Measurements from ENCODE around the gene C3orf18. TPM values are rescaled to one million over a fixed set of nuclear protein-coding genes. Genes with fewer than 3 reads are reported as not detected.
"Not testable (repeated sequence)": the region's sequence is repeated elsewhere in the genome, so short reads cannot be mapped to it uniquely, and the experiment has no call there.

Gene C3orf18
- total and polyA plus RNA-seq, 9 donors: 15.7 to 23.4 (median 19.8) TPM

DNA sequence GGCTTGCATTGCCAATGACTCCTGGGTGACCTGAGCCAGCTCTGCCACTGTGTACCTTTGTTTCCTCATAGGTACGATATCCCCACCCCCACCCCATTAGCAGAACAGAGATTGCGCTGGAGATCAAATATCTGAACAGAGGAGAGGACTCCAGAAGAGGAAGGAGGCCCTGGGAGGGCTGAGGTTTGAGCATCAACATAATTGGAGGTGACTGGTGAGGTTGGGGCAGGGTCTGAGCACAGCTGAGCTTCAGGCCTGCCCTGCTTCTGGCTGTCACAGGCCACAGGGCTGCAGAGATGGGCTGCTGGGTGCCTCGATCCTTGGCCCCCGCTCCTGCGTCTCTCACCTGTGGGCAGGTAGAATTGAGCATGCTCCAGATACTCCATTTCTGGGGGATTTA is 42.8 kb downstream of the C3orf18 start:
- no peak for DNase-seq
- Histone ChIP-seq H3K9me3 (replicated peaks; ENCODE audit: control insufficient read depth, low read depth, low read length) (no peaks in the 10 kb centered on the region), H3K27ac (ENCODE audit: low read length) (no peak overlapping the region), H3K27me3 (ENCODE audit: control insufficient read depth, insufficient read depth, low read length) (peaks cover 4% of the 10 kb centered on the region), H3K4me1 (ENCODE audit: control insufficient read depth, insufficient read depth, low read length) (peaks cover 5% of the 10 kb centered on the region), H3K36me3 (ENCODE audit: control insufficient read depth, insufficient read depth, low read length) (no peaks in the 10 kb centered on the region), H3K4me3 (ENCODE audit: low read length) (no peak overlapping the region)
- WGBS (ENCODE audit: insufficient coverage): no CpG with 5 or more reads among the region's 5 CpGs

DNA sequence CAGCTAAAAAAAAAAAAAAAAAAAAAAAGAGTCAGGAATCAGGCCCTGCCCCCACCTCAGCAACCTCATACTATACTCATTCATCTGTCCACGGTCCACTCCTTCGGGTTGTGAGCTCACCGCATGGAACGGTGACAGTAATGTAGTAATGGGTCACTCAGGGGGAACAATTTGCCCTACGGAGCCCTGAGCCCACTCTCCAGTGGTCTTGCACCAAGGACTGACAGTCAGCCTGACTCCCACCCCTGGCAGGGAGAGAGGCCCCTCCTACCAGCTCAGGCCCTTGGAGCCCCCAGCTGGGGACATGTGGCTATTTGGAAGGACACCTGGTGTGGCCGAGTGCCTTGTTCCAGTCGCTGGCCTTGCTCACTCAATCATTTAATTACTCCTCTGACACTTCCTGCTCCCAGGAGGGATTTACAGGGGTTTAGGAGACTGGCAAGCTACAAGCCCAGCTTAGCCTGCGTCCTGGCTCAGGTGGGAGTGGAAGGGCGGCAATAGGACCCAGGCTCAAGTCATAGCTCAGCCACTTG is 44.2 kb downstream of the C3orf18 start:
- H3K9me3 ChIP-seq (replicated peaks; ENCODE audit: control insufficient read depth, low read depth, low read length): no peaks in the 10 kb centered on the region
- WGBS (ENCODE audit: insufficient coverage): 40% methylated on average over 2 of the region's 9 CpGs
- no peaks in the 10 kb centered on the region for H3K36me3 ChIP-seq (ENCODE audit: control insufficient read depth, insufficient read depth, low read length)
- no peak for DNase-seq
- H3K27ac ChIP-seq (ENCODE audit: low read length): no peak overlapping the region
- peaks cover 8% of the 10 kb centered on the region for H3K27me3 ChIP-seq (ENCODE audit: control insufficient read depth, insufficient read depth, low read length)
- H3K4me1 ChIP-seq (ENCODE audit: control insufficient read depth, insufficient read depth, low read length): peaks cover 3% of the 10 kb centered on the region
- H3K4me3 ChIP-seq (ENCODE audit: low read length): no peak overlapping the region

DNA sequence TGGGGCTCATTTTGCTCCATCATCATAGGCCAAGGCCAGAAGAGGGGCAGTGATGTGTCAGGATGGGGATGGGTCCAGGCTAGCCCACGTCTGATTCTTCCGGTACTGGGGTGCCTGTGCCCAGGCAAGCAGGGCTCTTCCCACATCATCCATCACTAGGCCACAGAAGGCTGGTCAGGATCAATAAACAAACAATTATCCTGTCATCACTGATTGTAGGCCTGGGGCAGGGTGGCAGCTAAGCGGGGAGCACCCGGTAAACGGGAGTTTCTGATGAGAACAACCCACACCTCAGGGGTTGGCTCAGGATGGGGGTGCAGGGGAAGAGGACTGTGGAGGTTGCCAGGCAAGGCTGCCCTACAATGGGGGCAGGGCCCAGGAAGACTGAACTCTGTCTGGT is 46.0 kb downstream of the C3orf18 start:
- H3K36me3 ChIP-seq (ENCODE audit: control insufficient read depth, insufficient read depth, low read length): no peaks in the 10 kb centered on the region
- peaks cover 8% of the 10 kb centered on the region for H3K27me3 ChIP-seq (ENCODE audit: control insufficient read depth, insufficient read depth, low read length)
- H3K4me3 ChIP-seq (ENCODE audit: low read length): no peak overlapping the region
- H3K27ac ChIP-seq (ENCODE audit: low read length): no peak overlapping the region
- 80% methylated on average over 1 of the region's 5 CpGs for WGBS (ENCODE audit: insufficient coverage)
- H3K4me1 ChIP-seq (ENCODE audit: control insufficient read depth, insufficient read depth, low read length): peaks cover 17% of the 10 kb centered on the region
- H3K9me3 ChIP-seq (replicated peaks; ENCODE audit: control insufficient read depth, low read depth, low read length): no peaks in the 10 kb centered on the region
- no peak for DNase-seq

DNA sequence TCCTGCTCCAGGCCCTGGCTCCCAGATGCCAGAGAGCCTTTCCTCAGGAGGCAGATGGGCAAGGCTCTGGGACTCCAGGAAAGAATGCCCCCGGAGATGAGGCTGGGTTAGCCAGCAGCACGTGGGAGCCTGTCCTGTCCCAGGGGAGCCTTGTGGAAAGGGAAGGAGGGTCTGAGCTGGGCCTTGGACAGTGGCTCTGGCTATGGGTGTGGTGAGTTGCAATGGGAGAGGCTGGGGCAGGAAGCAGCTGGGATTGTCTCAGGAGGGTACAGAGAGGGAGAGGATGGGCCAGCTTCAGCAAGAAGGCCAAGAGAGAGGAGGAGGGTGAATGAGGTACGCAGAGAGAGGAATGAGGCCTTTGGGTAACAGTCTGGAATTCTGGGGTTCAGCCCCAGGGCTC is 46.7 kb downstream of the C3orf18 start:
- DNase-seq: no peak
- 28% methylated on average over 3 of the region's 3 CpGs for WGBS (ENCODE audit: insufficient coverage)
- peaks cover 25% of the 10 kb centered on the region for H3K4me1 ChIP-seq (ENCODE audit: control insufficient read depth, insufficient read depth, low read length)

DNA sequence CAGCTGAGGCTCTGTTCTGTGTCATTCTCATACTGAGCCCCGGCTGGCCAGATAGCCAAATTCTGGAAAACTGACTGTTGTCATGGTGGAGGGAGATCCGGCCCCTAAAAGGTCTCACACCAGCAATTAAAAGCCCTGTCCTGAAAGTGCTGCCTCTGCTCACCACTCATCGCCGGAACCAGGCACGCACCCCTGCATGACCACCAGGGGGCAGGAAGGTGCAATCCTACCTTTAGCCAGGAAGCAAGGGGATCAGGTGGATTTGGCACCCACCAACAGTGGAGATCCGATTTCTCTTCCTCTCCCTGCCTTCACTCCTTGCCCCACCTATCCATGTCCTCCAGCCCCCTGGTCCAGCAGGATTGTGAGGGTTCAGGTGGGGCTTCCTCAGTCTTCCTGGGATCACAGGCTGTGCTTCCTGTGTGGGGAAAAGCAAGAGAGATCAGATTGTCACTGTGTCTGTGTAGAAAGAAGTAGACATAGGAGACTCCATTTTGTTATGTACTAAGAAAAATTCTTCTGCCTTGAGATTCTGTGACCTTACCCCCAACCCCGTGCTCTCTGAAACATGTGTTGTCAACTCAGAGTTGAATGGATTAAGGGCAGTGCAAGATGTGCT is 48.0 kb downstream of the C3orf18 start:
- H3K4me1 ChIP-seq (ENCODE audit: control insufficient read depth, insufficient read depth, low read length): peaks cover 37% of the 10 kb centered on the region
- no peaks in the 10 kb centered on the region for H3K36me3 ChIP-seq (ENCODE audit: control insufficient read depth, insufficient read depth, low read length)
- WGBS (ENCODE audit: insufficient coverage): 23% methylated on average over 5 of the region's 7 CpGs
- peak; percentile 45 for DNase-seq
- H3K27me3 ChIP-seq (ENCODE audit: control insufficient read depth, insufficient read depth, low read length): peaks cover 7% of the 10 kb centered on the region
- H3K9me3 ChIP-seq (replicated peaks; ENCODE audit: control insufficient read depth, low read depth, low read length): no peaks in the 10 kb centered on the region
- no peak overlapping the region for H3K27ac ChIP-seq (ENCODE audit: low read length)
- H3K4me3 ChIP-seq (ENCODE audit: low read length): no peak overlapping the region

More for the DNA sequence above, 46.7 kb downstream of the C3orf18 start:
- no peak overlapping the region for H3K4me3 ChIP-seq (ENCODE audit: low read length)
- no peak overlapping the region for H3K27ac ChIP-seq (ENCODE audit: low read length)
- peaks cover 8% of the 10 kb centered on the region for H3K27me3 ChIP-seq (ENCODE audit: control insufficient read depth, insufficient read depth, low read length)
- no peaks in the 10 kb centered on the region for H3K36me3 ChIP-seq (ENCODE audit: control insufficient read depth, insufficient read depth, low read length)
- H3K9me3 ChIP-seq (replicated peaks; ENCODE audit: control insufficient read depth, low read depth, low read length): no peaks in the 10 kb centered on the region

DNA sequence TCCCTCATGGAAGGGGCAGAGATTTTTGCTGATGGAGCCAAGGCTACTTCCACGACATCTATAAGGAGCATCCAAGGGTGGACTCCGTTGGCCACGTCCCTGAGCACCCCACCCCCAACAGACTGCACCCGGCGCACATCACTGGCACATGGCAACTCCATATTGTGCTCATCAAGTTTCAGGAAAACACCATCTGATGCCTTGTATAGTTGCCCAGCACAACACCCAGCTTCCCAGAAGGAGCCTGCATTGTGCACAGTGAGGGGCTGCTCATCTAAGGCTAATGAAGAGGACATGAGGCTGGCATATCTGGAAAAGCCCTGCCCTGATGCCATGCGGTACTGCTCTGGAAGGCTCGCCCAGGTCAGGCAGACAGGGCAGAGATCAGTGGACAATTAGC is 49.1 kb downstream of the C3orf18 start:
- WGBS (ENCODE audit: insufficient coverage): 92% methylated on average over 7 of the region's 7 CpGs
- H3K4me1 ChIP-seq (ENCODE audit: control insufficient read depth, insufficient read depth, low read length): peaks cover 44% of the 10 kb centered on the region
- peaks cover 9% of the 10 kb centered on the region for H3K27me3 ChIP-seq (ENCODE audit: control insufficient read depth, insufficient read depth, low read length)

DNA sequence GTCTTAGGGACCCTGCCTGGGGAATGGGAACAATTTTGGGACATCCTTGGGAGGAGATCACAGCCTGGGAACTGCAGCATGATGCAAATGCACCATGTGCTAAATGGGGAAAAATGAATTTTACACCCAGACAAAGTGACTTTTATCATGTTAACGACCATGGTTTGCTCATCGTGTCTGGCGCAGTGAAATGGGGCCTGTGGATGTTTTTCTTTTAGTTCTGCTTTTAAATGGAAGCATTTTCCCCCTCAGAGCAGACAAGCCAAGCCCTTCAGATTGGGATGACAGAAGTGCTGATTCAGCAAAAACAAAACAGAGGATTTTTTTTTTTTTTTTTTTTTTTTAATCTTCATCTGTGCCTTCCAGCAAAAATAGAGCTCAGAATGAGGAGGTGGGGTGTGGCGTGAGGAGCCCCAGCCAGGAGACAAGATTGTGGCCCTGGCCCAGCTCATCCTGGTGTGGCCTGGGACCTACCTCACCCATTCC is 49.8 kb downstream of the C3orf18 start:
- peaks cover 44% of the 10 kb centered on the region for H3K4me1 ChIP-seq (ENCODE audit: control insufficient read depth, insufficient read depth, low read length)
- no peak overlapping the region for H3K27ac ChIP-seq (ENCODE audit: low read length)
- no peaks in the 10 kb centered on the region for H3K9me3 ChIP-seq (replicated peaks; ENCODE audit: control insufficient read depth, low read depth, low read length)
- no peaks in the 10 kb centered on the region for H3K36me3 ChIP-seq (ENCODE audit: control insufficient read depth, insufficient read depth, low read length)
- no peak overlapping the region for H3K4me3 ChIP-seq (ENCODE audit: low read length)
- H3K27me3 ChIP-seq (ENCODE audit: control insufficient read depth, insufficient read depth, low read length): peaks cover 9% of the 10 kb centered on the region
- no peak for DNase-seq
- no CpG with 5 or more reads among the region's 4 CpGs for WGBS (ENCODE audit: insufficient coverage)

More for the DNA sequence above, 49.1 kb downstream of the C3orf18 start:
- Histone ChIP-seq H3K9me3 (replicated peaks; ENCODE audit: control insufficient read depth, low read depth, low read length) (no peaks in the 10 kb centered on the region), H3K27ac (ENCODE audit: low read length) (no peak overlapping the region), H3K4me3 (ENCODE audit: low read length) (no peak overlapping the region), H3K36me3 (ENCODE audit: control insufficient read depth, insufficient read depth, low read length) (no peaks in the 10 kb centered on the region)
- DNase-seq: no peak

DNA sequence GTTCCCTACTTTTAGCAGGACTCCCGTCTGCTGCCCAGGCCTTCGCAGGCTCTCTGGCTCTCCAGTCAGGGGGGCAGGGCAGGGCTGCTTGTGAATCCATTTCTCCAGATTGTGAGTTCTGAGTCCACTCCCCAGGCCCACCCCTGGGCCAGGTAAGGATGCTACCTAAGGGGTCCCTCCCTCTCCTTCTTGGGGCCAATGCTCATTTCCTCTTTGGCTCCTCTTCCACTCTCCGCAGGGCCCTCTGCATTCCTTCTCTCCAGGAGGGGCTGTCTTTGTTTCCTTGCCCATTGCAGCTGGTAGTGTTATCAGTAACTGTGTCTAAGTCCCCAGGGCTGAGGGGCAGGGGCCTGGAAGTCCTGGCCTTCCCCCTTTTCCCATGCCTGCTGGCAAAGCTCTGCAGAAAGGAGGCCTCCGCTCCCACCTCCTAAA is 51.1 kb downstream of the C3orf18 start:
- peak overlapping the region; percentile 73 for H3K27ac ChIP-seq (ENCODE audit: low read length)
- WGBS (ENCODE audit: insufficient coverage): 21% methylated on average over 3 of the region's 4 CpGs
- no peaks in the 10 kb centered on the region for H3K9me3 ChIP-seq (replicated peaks; ENCODE audit: control insufficient read depth, low read depth, low read length)
- no peak overlapping the region for H3K4me3 ChIP-seq (ENCODE audit: low read length)
- H3K36me3 ChIP-seq (ENCODE audit: control insufficient read depth, insufficient read depth, low read length): no peaks in the 10 kb centered on the region
- no peak for DNase-seq
- peaks cover 44% of the 10 kb centered on the region for H3K4me1 ChIP-seq (ENCODE audit: control insufficient read depth, insufficient read depth, low read length)
- H3K27me3 ChIP-seq (ENCODE audit: control insufficient read depth, insufficient read depth, low read length): peaks cover 9% of the 10 kb centered on the region

DNA sequence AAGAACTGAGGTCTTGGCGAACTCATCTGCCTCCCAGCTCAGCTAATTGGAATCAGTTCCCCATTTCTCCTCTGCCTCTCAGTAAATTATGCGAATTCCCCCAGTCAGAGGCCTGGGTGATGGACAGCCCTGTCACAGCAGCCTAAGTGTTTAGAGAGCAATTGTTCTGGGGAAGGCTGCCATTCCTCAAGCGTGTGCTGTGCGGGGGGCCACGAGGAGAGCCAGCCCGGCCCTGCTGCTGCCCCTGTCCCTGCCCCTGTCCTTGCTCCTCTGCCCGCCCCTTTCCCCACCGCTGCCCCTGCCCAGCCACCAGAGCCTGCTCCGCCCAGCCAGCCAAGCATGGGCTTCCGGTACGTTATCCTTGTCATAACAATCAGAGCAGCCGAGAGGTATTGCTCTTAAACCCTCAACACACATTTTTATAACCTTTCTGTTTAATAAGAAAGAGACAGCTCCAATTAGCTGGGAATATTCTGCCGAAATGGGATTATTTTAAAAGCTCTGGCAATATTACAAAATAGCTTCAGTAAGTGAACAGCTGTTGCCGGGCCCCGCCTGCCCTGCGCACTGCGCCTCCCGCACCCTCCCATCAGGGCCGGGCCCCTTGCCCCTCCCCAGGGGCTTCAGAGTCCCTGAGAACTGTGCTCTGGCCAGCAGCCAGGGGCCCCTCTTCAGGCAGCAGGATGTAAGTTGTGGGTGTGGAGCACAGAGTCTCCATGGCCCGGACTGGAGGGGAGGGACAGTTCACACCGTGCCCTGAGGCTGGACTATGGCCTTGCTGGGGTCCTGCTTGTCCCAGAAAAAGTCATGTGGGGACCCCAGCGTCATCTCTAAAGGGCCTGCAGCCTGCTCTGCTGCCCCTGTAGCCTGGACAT is 51.7 kb downstream of the C3orf18 start:
- no peaks in the 10 kb centered on the region for H3K36me3 ChIP-seq (ENCODE audit: control insufficient read depth, insufficient read depth, low read length)
- 4% methylated on average over 12 of the region's 22 CpGs for WGBS (ENCODE audit: insufficient coverage)
- H3K27me3 ChIP-seq (ENCODE audit: control insufficient read depth, insufficient read depth, low read length): peaks cover 9% of the 10 kb centered on the region
- peak overlapping the region; percentile 73 for H3K27ac ChIP-seq (ENCODE audit: low read length)
- no peak overlapping the region for H3K4me3 ChIP-seq (ENCODE audit: low read length)
- H3K4me1 ChIP-seq (ENCODE audit: control insufficient read depth, insufficient read depth, low read length): peaks cover 44% of the 10 kb centered on the region
- peak; percentile 81 for DNase-seq
- H3K9me3 ChIP-seq (replicated peaks; ENCODE audit: control insufficient read depth, low read depth, low read length): no peaks in the 10 kb centered on the region

DNA sequence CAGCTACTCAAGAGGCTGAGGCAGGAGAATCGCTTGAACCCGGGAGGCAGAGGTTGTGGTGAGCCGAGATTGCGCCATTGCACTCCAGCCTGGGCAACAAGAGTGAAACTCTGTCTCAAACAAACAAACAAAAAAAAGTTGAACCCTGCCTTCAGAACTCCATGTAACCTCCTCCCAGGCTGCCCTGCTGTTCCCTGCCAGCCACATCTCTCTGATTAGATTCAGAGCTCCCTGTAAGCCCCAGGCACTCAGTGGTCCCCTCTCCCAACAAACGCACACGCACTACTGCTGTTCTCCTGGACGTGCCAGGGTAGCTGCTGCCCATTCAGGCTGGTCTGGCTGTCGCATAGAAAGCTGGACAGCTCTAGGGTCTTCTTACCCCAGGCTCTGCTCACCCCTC is 54.6 kb downstream of the C3orf18 start:
- H3K36me3 ChIP-seq (ENCODE audit: control insufficient read depth, insufficient read depth, low read length); H3K27ac ChIP-seq (ENCODE audit: low read length); H3K4me3 ChIP-seq (ENCODE audit: low read length); DNase-seq; H3K9me3 ChIP-seq (replicated peaks; ENCODE audit: control insufficient read depth, low read depth, low read length): not testable (repeated sequence)
- H3K27me3 ChIP-seq (ENCODE audit: control insufficient read depth, insufficient read depth, low read length): peaks cover 11% of the 10 kb centered on the region
- whole genome bisulfite sequencing (ENCODE audit: insufficient coverage): 88% methylated on average over 8 of the region's 8 CpGs
- H3K4me1 ChIP-seq (ENCODE audit: control insufficient read depth, insufficient read depth, low read length): peaks cover 37% of the 10 kb centered on the region
